OCI-LY1 (cell line): ENCODE results near the gene PPP5C.

ENCODE experiments used
- H2AFZ ChIP-seq: fragments of 200-600 bp; sonication (generic), shearing (Covaris generic); 2 replicates; pipeline ENCODE4 v1.6.0; 2014; ENCODE audit warnings: antibody characterized with exemption, mild to moderate bottlenecking, low read length
- H3F3A ChIP-seq: fragments of 200-600 bp; sonication (generic), shearing (Covaris generic); 2 replicates; pipeline ENCODE4 v1.6.0; 2014; ENCODE audit warnings: mild to moderate bottlenecking, antibody characterized with exemption, low read length, moderate library complexity; ENCODE audit not compliant: insufficient read depth
- H3K27ac ChIP-seq: fragments of 200-600 bp; sonication (generic); 2 replicates; pipeline ENCODE4 v1.5.1; 2014; ENCODE audit warnings: low read length, mixed run types, mild to moderate bottlenecking, low read depth; ENCODE audit not compliant: poor library complexity, severe bottlenecking
- H3K27me3 ChIP-seq: fragments of 200-600 bp; sonication (generic); 2 replicates; pipeline ENCODE4 v1.6.0; 2014; ENCODE audit warnings: antibody characterized with exemption, mild to moderate bottlenecking, low read length, moderate library complexity; ENCODE audit not compliant: insufficient read depth
- H3K36me3 ChIP-seq: fragments of 200-600 bp; sonication (generic); 2 replicates; pipeline ENCODE4 v1.6.1; 2014; ENCODE audit warnings: mild to moderate bottlenecking, antibody characterized with exemption, low read length, moderate library complexity, mixed read lengths; ENCODE audit not compliant: insufficient read depth
- H3K4me1 ChIP-seq: fragments of 200-600 bp; sonication (generic); 2 replicates; pipeline ENCODE4 v1.5.1; 2014; ENCODE audit warnings: mild to moderate bottlenecking, low read length, moderate library complexity; ENCODE audit not compliant: insufficient read depth, severe bottlenecking
- H3K4me2 ChIP-seq: fragments of 200-600 bp; sonication (generic), shearing (Covaris generic); 2 replicates; pipeline ENCODE4 v1.6.1; 2014; ENCODE audit warnings: low read length
- H3K4me3 ChIP-seq: fragments of 200-600 bp; sonication (generic); 2 replicates; pipeline ENCODE4 v1.5.1; 2014; ENCODE audit warnings: low read length, low read depth, mild to moderate bottlenecking, mixed read lengths; ENCODE audit not compliant: poor library complexity, severe bottlenecking
- H3K79me2 ChIP-seq: fragments of 200-600 bp; shearing (Covaris generic); 2 replicates; pipeline ENCODE4 v1.6.1; 2016; ENCODE audit warnings: mixed run types, low read length, mixed read lengths; ENCODE audit not compliant: insufficient read depth
- H3K9ac ChIP-seq: fragments of 200-600 bp; sonication (generic), shearing (Covaris generic); 2 replicates; pipeline ENCODE4 v1.6.1; 2014; ENCODE audit warnings: mild to moderate bottlenecking, low read length, mixed read lengths
- H3K9me2 ChIP-seq: fragments of 200-600 bp; sonication (generic), shearing (Covaris generic); 2 replicates; pipeline ENCODE4 v1.6.1; 2014; ENCODE audit warnings: low read depth, mild to moderate bottlenecking, low read length, mixed read lengths
- H3K9me3 ChIP-seq: fragments of 200-600 bp; shearing (Covaris generic); 2 replicates; pipeline ENCODE4 v1.6.1; 2014; ENCODE audit warnings: low read length, mixed read lengths
- H4K20me1 ChIP-seq: fragments of 200-600 bp; sonication (generic), shearing (Covaris generic); 2 replicates; pipeline ENCODE4 v1.6.0; 2016; ENCODE audit warnings: mild to moderate bottlenecking, low read length; ENCODE audit not compliant: insufficient read depth
- CTCF ChIP-seq: fragments of 200-600 bp; sonication (generic), shearing (Covaris generic); IDR thresholded peaks from 2 replicates; pipeline ENCODE4 v1.5.1; 2017; ENCODE audit warnings: mild to moderate bottlenecking, antibody characterized with exemption, low read length, moderate library complexity, mixed read lengths
- EZH2 ChIP-seq: fragments of 200-600 bp; sonication (generic), shearing (Covaris generic); IDR thresholded peaks from 2 replicates; pipeline ENCODE4 v1.8.0; 2017; ENCODE audit warnings: borderline replicate concordance, mixed run types, mild to moderate bottlenecking, antibody characterized with exemption, low read length, moderate library complexity, mixed read lengths

PPP5C gene

GRCh38 chr19:46349311-46349993 lies 2.6 kb downstream of the PPP5C start:
- H3K4me3 ChIP-seq: peak overlapping the region; percentile 53
- H4K20me1 ChIP-seq: no peaks in the 10 kb centered on the region
- peaks cover 56% of the 10 kb centered on the region for H3K4me1 ChIP-seq
- no peak overlapping the region for H2AFZ ChIP-seq
- H3F3A ChIP-seq: no peaks in the 10 kb centered on the region
- H3K36me3 ChIP-seq: peaks cover 22% of the 10 kb centered on the region
- peak overlapping the region; percentile 93 for H3K27ac ChIP-seq
- TF ChIP-seq CTCF (no peak), EZH2 (no peak)
- H3K79me2 ChIP-seq: peaks cover 24% of the 10 kb centered on the region
- H3K9ac ChIP-seq: peak overlapping the region; percentile 66; the same call in 1 of the 2 replicates
- H3K9me2 ChIP-seq: no peaks in the 10 kb centered on the region
- no peaks in the 10 kb centered on the region for H3K9me3 ChIP-seq
- no peaks in the 10 kb centered on the region for H3K27me3 ChIP-seq
- H3K4me2 ChIP-seq: peak overlapping the region; percentile 52

DNA sequence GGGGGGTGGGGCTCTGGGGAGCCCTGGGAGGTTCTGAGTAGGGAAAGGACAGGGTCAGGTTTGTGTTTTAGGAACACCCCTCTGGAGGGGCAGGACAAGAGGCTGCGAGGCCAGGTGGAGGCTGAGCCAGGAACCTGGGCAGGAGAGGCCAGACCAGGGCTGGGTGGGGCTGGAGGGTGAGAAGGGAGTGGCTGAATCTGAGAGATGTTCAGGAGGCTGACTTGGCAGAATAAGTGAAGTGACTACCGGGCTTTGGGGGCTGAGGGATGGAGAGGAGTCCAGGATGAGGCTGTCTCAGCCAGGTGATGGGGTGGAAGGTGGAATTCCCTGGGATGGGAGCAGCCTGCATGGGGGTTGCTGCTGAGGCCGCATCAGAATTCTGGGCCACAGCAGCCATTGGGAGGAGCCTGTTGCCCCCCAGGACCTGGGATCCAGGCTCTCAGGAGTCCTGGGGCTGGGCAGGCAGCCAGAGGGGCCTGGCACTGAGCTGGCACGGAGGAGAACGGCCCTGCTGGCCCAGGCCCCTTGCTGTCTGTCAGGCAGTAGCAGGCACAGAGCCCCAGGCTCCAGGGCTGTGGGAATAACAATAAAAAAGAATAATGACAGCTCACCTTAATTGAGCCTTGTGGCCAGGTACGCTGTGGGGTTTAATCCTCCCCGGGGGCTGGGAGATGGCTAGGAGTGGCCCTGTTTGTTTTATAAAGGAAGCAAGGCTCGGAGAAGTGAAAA lies 3.3 kb downstream of the PPP5C start:
- Histone ChIP-seq H3K9ac (peak overlapping the region; percentile 66), H3K27ac (peak overlapping the region; percentile 93), H3K9me2 (no peaks in the 10 kb centered on the region), H3K9me3 (no peaks in the 10 kb centered on the region), H3K36me3 (peaks cover 29% of the 10 kb centered on the region), H3F3A (no peaks in the 10 kb centered on the region), H3K4me2 (peak overlapping the region; percentile 52), H3K4me1 (peaks cover 56% of the 10 kb centered on the region), H3K27me3 (no peaks in the 10 kb centered on the region), H2AFZ (no peak overlapping the region), H3K79me2 (peaks cover 24% of the 10 kb centered on the region), H4K20me1 (no peaks in the 10 kb centered on the region), H3K4me3 (peak overlapping the region; percentile 53)
- TF ChIP-seq EZH2: no peak
- no peak for TF ChIP-seq CTCF

- H3K9ac ChIP-seq: peak overlapping the region; percentile 66
- peaks cover 61% of the 10 kb centered on the region for H3K4me1 ChIP-seq
- H3K36me3 ChIP-seq: peaks cover 35% of the 10 kb centered on the region
- peaks cover 24% of the 10 kb centered on the region for H3K79me2 ChIP-seq
- no peaks in the 10 kb centered on the region for H3K27me3 ChIP-seq
- no peak for TF ChIP-seq CTCF
- TF ChIP-seq EZH2: no peak
- peak overlapping the region; percentile 53 for H3K4me3 ChIP-seq
- peak overlapping the region; percentile 52 for H3K4me2 ChIP-seq
- H3K9me2 ChIP-seq: no peaks in the 10 kb centered on the region
- no peak overlapping the region for H2AFZ ChIP-seq
- H4K20me1 ChIP-seq: no peaks in the 10 kb centered on the region
- H3K27ac ChIP-seq: peak overlapping the region; percentile 93
- no peaks in the 10 kb centered on the region for H3K9me3 ChIP-seq
- H3F3A ChIP-seq: no peaks in the 10 kb centered on the region
Measured at GRCh38 chr19:46350758-46351159, 3.9 kb downstream of the PPP5C start.
